T-helper 2 cell treated with Interferon-gamma antibody and Interleukin-4, amounts not matched to agents 100 ng/mL and 5 ng/mL, for 36 hours (primary cell): Measurements from ENCODE around the gene RNU2-1. TPM values are rescaled to one million over a fixed set of nuclear protein-coding genes. Genes with fewer than 3 reads are reported as not detected.
"Not testable (repeated sequence)": the region's sequence is repeated elsewhere in the genome, so short reads cannot be mapped to it uniquely, and the experiment has no call there.

ENCODE experiments used
- intact Hi-C: fragments of 100-400 bp; cut with micrococcal nuclease; formaldehyde crosslinking; loops from one replicate; pipeline ENCODE4 v1.15.1; 2023
- total RNA-seq: library from RNA; stranded (reverse); gene quantifications from 2 replicates; pipeline ENCODE4 v1.2.3, GENCODE V29; 2022

The RNU2-1 gene
- total RNA-seq, 1 donor from 2014 or later = 6,735 TPM

- intact Hi-C loops = loop anchor here (10.0 kb wide), 2 partner anchors 212 to 268 kb away; partner anchors contain the start of genes DHX8 and IFI35
Measured at GRCh38 chr17:43216762-43217613, 16.8 kb downstream of the RNU2-1 start.

DNA sequence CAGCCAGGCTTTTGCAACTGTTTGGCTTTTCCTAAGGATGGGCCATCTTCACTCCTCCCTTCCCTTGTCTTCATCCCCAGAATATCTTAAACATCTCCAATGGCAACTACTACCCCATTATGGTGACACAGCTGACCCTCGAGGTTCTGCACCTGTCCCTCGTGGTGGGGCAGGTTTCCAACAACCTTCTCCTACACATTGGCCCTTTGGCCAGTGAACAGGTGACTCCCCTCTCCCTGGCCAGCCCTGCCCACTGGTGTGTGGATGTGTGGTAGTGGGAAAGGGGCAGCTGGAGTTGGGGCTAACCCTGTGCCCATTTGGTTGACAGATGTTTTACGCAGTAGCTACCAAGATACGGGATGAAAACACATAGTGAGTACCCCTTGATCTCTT is 17.4 kb downstream of the RNU2-1 start:
- intact Hi-C loops = loop anchor here (10.0 kb wide), 2 partner anchors 212 to 268 kb away; partner anchors contain the start of genes DHX8 and IFI35

DNA sequence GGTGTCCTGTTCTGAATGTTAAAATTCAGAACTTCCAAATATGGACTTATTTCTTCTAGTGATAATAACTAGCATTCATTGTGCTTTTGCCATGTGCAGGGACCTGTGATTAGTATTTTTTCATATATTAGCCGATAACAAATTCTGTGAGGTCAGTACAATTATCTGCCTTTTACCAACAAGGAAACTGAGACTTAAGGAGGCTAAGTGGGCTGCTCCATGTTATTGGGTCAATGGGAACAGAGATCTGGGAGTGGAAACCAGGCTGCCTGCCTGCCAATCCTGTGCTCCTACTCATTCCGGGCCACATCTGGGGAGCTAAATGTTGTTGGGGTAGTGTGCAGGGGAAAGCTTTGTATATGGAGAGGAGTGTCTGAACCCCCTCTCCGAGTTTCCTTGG is 18.4 kb downstream of the RNU2-1 start:
- intact Hi-C loops = loop anchor here (10.0 kb wide), 2 partner anchors 211 to 269 kb away; partner anchors contain the start of genes DHX8 and IFI35

DNA sequence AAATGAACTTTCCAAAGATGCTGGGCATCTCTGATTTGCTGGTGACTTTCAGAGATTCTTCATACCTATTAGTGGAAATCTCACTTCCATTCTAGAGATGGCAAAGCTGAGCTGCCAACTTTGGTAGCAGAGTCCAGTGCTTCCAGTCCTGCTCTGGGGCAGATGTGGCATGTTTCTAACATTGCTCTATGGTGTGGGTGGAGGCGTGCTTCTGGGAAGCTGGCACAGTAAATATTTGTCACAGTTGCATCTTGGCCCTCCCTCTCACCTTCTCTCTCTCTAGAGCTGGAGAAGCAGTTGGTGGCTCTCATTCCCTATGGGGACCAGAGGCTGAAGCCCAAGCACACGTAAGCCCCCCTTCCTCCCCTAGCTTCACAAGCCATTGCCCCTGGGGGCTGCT is 20.2 kb downstream of the RNU2-1 start:
- intact Hi-C loops = loop anchor here (10.0 kb wide), 2 partner anchors 209 to 271 kb away; partner anchors contain the start of genes DHX8 and IFI35

- intact Hi-C loops = loop anchor here (1.0 to 10.0 kb wide), 3 partner anchors 103 to 272 kb away; partner anchors contain the start of genes DHX8 and IFI35
Measured at GRCh38 chr17:43212641-43213490, 20.9 kb downstream of the RNU2-1 start.

DNA sequence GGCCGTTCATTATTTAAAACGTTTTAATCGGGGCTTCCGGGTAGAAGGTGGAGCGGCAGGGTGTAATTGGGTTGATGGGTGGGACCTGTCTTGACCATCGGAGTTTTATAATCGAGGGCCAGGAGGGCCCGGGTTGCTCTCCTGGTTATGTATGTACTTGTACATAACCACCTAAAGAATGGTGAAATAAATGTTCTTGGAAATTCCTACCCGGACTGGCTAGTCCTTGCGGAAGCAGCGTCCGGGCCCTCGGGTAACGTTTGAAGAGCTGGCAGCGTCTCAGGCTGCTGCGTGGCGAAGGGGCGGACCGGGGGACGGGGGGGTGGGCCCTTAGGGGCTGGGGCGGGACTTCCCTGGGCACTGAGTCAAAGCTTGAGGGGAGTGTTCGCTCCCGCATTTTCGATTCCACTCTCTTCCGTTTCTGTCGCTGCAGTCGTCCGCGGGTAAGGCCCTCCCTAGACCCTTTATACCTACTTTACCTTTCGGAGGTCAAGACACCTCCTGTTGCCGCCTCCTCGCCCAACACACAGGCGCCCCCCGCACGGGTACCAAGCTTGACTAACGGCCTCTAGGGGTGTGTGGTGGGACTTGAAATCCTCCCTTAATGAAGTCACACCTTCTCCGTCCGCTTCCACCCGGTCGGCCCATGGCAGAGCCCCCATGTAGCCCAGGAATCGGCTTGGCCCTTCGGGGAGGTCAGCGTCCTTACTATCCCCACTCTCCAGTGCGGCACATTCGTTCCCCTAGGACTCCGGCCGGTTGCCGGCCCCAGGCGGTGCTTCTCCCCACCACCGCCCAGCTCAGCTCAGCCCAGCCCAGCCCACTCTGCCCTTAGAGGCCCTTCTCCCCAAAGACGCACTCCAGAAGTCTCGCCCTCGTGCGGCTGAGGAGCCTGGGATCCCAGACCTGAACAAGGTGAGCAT is 22.0 kb downstream of the RNU2-1 start, which contains the start of gene TMEM106A:
TSS of gene TMEM106A (plus strand) at position 396 of the 923 bp plus-strand sequence. CDS start 1,167 bp downstream, outside the sequence.
- intact Hi-C loops = loop anchor here (1.0 to 10.0 kb wide), 5 partner anchors 40 to 273 kb away; partner anchors contain the start of genes BRCA1, DHX8, IFI35 and NBR1

GRCh38 chr17:43211123-43211479 is 22.7 kb downstream of the RNU2-1 start:
- intact Hi-C loops = loop anchor here (1.0 to 10.0 kb wide), 4 partner anchors 40 to 274 kb away; partner anchors contain the start of genes BRCA1, DHX8, IFI35 and NBR1

DNA sequence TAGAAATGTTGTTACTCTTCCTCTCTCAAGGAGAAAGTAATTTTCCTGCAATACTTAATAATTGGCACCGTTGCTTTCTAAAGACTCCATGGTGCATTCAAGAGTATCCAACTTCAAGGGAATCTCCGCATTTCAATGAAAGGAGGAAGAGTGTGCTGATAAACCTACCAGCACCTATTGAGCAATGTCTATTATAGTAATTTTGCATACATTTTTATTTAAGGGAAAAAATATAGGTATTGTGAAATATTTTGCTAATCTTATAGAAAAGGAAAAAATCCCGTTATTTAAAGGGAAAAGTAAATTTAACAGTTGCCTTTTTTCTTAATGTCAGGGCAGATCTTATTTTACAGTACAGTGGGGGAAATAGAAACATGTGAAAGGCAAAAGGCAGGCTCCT is 23.2 kb downstream of the RNU2-1 start:
- intact Hi-C loops = loop anchor here (10.0 kb wide), 2 partner anchors 206 to 274 kb away; partner anchors contain the start of genes DHX8 and IFI35

DNA sequence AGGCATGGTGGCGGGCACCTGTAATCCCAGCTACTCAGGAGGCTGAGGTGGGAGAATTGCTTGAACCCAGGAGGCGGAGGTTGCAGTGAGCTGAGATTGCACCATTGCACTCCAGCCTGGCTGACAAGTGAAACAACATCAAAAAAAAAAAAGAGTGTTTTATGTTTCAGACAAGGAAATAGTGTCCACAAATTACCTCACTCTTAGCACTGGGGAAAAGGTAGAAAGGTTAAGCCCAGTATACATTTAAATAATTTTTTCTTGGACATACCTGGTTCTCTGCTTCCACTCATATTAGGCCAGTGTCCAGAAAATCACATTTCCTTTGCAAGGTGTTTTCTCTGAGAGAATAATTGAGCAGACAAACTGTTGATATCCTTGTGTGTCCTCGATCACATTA is 30.8 kb downstream of the RNU2-1 start:
- intact Hi-C loops = not testable (repeated sequence)

DNA sequence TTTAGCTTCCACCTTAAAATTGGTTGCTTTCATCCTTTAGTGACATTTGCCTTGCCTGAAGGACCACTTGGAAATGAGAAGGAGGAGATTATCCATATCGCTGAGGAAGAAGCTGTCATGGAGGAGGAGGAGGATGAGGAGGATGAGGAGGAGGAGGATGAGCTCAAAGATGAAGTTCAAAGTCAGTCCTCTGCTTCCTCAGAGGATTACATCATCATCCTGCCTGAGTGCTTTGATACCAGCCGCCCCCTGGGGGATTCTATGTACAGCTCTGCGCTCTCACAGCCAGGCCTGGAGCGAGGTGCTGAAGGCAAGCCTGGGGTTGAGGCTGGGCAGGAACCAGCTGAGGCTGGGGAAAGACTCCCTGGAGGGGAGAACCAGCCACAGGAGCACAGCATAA is 33.6 kb downstream of the RNU2-1 start:
- intact Hi-C loops = no loop called here

DNA sequence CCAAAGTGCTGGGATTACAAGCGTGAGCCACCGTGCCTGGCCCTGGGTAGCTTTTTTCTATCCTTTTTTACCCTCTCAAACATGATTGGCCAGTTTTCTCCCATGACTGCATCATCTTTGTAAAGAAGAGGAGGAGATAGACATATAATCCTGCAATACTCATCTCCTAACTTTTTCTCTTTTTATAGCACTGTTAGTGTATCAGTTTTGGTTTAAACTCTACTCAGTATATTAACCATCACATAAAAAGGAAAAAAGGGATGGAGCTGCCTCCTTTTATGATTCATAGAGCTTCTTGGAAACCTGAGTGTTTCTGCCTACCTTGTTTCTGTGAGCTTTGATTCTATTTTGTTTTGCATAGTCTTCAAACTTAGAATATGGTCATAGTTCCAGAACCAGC is 34.1 kb downstream of the RNU2-1 start:
- intact Hi-C loops = no loop called here

- intact Hi-C loops = no loop called here
Measured at GRCh38 chr17:43193251-43193650, 40.5 kb downstream of the RNU2-1 start.

DNA sequence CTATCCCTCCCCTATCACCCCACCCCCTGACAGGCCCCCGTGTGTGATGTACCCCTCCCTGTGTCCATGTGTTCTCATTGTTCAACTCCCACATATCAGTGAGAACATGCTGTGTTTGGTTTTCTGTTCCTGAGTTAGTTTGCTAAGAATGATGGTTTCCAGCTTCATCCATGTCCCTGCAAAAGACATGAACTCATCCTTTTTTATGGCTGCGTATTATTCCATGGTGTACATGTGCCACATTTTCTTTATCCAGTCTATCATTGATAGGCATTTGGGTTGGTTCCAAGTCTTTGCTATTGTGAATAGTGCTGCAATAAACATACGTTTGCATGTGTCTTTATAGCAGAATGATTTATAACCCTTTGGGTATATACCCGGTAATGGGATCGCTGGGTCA is 47.1 kb downstream of the RNU2-1 start:
- intact Hi-C loops = not testable (repeated sequence)

DNA sequence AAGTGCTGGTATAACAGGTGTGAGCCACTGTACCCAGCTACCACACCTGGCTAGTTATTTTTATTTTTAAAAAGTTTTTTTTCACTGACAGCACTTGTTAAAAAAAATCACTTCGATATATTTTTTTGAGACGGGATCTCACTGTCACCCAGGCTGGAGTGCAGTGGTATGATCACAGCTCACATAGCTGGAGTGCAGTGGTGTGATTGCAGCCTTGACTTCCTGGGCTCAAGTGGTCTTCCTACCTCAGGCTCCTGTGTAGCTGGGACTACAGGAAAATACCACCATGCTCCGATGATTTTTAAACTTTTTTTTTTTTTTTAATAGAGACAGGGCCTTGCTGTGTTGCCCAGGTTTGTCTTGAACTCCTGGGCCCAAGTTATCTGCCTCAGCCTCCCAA is 49.9 kb downstream of the RNU2-1 start:
- intact Hi-C loops = no loop called here

Other genes starting within 250 kb of the RNU2-1 start
- 943 and 969 TPM in 2 replicates for gene RPL27, start 235.6 kb downstream of the RNU2-1 start, total RNA-seq
- gene IFI35, start 227.2 kb downstream of the RNU2-1 start, total RNA-seq = 101 and 103 TPM in 2 replicates
- gene VAT1, start 211.6 kb downstream of the RNU2-1 start, total RNA-seq = 18.4 and 18.5 TPM in 2 replicates
- gene RND2, start 208.7 kb downstream of the RNU2-1 start, total RNA-seq = 0.25 TPM in 1 of 2 replicates, not detected in the other
- gene BRCA1, start 108.6 kb downstream of the RNU2-1 start, total RNA-seq = 76.3 and 85.1 TPM in 2 replicates
- 47.0 and 49.3 TPM in 2 replicates for gene NBR1, start 62.8 kb downstream of the RNU2-1 start, total RNA-seq
- gene TMEM106A, start 22.1 kb downstream of the RNU2-1 start, total RNA-seq = 17.2 and 18.4 TPM in 2 replicates
- gene CCDC200, start 5.4 kb downstream of the RNU2-1 start, total RNA-seq = not detected in 2 replicates
- 5.3 and 5.6 TPM in 2 replicates for gene ARL4D, start 165.0 kb upstream of the RNU2-1 start, total RNA-seq
- gene DHX8, start 250.0 kb upstream of the RNU2-1 start, total RNA-seq = 64.7 and 65.7 TPM in 2 replicates